Neural crest cell (in vitro differentiated cells): ENCODE measurements around the gene EFCAB9. TPM values are rescaled to one million over a fixed set of nuclear protein-coding genes. Genes with fewer than 3 reads are reported as not detected.

Experiments used
- DNase-seq: peaks from one replicate; pipeline ENCODE4 v3.0.0; 2021; ENCODE audit warnings: low read depth, mixed read lengths, low spot score
- H3K27ac Mint-ChIP-seq: one replicate; pipeline ENCODE4 v1.8.0; 2021; ENCODE audit warnings: mild to moderate bottlenecking, mixed read lengths; ENCODE audit not compliant: unreplicated experiment
- H3K27me3 Mint-ChIP-seq: 2 replicates; pipeline ENCODE4 v1.8.0; 2021; ENCODE audit warnings: low read depth, mild to moderate bottlenecking, mixed read lengths
- H3K36me3 Mint-ChIP-seq: 2 replicates; pipeline ENCODE4 v1.8.0; 2021; ENCODE audit warnings: low read depth, mild to moderate bottlenecking, mixed read lengths
- H3K4me1 Mint-ChIP-seq: 2 replicates; pipeline ENCODE4 v1.8.0; 2021; ENCODE audit warnings: mixed read lengths
- H3K4me3 Mint-ChIP-seq: one replicate; pipeline ENCODE4 v1.8.0; 2021; ENCODE audit warnings: mild to moderate bottlenecking, mixed read lengths
- H3K9me3 Mint-ChIP-seq: 2 replicates; pipeline ENCODE4 v1.8.0; 2021; ENCODE audit warnings: mixed read lengths
- CTCF ChIP-seq: fragments of 200-600 bp; sonication (generic); conservative IDR thresholded peaks from 2 replicates; pipeline ENCODE4 v1.5.0; 2021; ENCODE audit warnings: antibody characterized with exemption, mild to moderate bottlenecking
- total RNA-seq: library from RNA; stranded (reverse); gene quantifications from 2 replicates; pipeline ENCODE4 v1.2.1, GENCODE V29; 2021

Gene EFCAB9
- total RNA-seq, 1 donor from 2014 or later, result 0.37 TPM

DNA sequence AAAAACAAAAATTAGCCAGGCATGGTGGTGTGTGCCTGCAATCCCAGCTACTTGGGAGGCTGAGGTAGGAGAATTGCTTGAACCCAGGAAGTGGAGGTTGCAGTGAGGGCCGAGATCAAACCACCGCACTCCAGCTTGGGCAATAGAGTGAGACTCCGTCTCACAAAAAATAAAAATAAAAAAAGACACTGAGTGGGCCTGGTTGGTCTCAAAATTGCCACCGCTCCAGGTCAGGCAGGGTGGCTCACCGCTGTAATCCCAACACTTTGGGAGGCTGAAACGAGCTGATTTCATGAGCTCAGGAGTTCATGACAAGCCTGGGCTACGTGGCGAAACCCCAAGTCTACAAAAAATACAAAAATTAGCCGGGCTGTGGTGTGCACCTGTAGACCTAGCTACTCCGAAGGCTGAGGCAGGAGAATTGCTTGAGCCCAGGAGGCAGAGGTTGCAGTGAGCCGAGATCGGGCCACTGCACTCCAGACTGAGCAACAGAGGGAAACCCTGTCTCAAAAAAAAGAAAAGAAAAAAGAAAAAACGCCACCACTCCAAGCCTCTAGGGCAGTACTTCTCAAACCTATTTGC, 7.8 kb upstream of the EFCAB9 start:
- Mint-ChIP-seq H3K27me3 (peaks cover 9% of the 10 kb centered on the region), H3K27ac (peak overlapping the region; percentile 78), H3K36me3 (peaks cover under 1% of the 10 kb centered on the region), H3K4me1 (peaks cover 39% of the 10 kb centered on the region), H3K9me3 (no peaks in the 10 kb centered on the region), H3K4me3 (peak overlapping the region; percentile 94)
- no peak for DNase-seq
- TF ChIP-seq CTCF, result no peak

DNA sequence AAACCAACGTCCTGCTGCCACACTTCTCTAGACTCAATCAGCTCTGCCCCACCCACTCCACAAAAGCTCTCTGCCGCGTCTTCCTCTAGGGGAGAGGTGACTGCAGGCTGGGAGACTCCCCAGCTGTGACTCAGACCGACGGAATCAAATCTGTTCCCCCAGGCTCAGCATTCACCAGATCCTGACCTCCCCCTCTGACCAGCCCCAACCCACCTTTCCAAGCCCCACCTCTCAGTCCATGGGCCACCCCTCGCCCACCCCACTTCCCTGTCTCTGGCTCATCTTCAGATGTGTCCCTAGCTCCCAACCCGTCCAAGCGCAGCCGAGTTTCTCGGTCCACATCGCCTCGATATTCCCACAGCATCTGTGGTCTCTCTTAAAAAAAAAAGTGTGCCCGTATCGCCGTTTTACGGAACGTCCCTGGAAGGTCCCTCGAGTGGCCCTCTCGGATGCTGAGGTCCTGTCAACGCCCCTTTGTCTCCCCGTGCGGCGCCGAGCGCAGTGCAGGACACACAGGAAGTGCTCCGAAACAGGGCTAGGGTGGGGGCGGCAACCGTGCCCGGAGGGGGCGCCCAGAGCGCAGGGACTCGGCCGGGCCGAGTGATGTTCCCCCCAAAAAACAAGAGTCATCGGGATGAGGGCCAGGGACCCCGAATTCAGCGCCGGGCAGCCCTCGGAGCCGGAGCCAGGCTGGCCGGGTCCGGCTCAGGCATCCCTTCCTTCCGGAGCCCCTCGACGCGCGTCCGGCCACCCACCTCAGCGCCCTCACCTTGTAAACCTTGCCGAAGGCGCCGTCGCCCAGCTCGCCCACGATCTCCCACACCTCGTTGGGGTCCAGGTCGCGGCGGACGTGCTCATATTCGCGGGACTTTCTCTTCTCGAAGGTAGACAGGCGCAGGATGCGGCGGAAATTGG, 6.6 kb upstream of the EFCAB9 start:
- TF ChIP-seq CTCF, result no peak
- Mint-ChIP-seq H3K9me3 (no peaks in the 10 kb centered on the region), H3K4me1 (peaks cover 43% of the 10 kb centered on the region), H3K4me3 (peak overlapping the region; percentile 94), H3K27ac (peak overlapping the region; percentile 57), H3K27me3 (peaks cover 11% of the 10 kb centered on the region), H3K36me3 (no peaks in the 10 kb centered on the region)
- peak; percentile 34 for DNase-seq

DNA sequence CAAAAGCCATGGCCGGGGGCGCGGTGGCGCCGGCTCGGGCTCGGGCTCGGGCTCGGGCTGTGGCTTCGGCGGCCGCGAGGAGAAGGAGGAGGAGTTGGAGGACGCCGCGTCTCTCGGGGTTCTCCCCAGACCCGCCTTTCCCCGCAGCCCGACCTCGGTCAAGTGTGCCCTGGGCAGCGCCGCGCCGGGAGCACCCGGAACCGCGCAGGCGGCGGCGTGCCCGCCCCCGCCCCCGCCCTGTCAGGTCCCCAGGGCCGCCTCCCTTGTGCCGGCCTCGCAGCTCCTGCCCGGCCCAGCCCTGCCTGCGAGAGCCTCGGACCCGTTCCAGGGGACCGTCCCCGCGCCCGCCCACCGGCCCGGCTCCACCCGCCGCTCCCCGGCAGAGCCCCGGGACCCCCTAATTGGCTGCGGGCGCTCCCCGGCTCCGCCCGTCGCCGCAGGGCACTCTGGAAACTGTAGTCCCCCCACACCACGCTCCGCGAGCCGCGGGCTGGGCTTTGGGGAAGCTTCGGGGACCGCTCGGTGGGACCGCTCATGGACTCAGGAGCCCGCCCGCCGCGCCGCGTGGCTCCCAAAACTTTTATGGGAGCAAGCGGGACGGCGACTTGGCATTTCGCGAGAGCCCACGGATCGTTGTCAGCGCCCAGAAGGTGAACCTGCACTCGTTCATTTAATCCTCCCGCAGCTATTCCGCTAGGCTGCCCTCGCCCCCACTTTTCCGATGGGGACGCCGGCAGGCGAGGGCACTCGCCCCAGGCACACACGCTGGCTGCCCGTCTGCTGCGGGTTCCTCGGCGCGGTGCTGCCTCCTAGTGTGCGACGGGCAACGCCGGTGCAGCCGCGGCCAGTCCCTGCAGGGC, 5.7 kb upstream of the EFCAB9 start, which contains the start of gene STK10:
Gene STK10, minus strand, starts transcription at position 192 of the 860 bp plus-strand sequence. Its CDS starts 182 bp downstream, at position 10.
- no peaks in the 10 kb centered on the region for H3K36me3 Mint-ChIP-seq
- peak within 1 kb of the TSS; percentile 97 for H3K27ac Mint-ChIP-seq
- peak within 1 kb of the TSS; percentile 94 for H3K4me3 Mint-ChIP-seq
- H3K4me1 Mint-ChIP-seq, result peaks cover 43% of the 10 kb centered on the region
- peak; percentile 86 for TF ChIP-seq CTCF
- peak; percentile 89 for DNase-seq
- no peaks in the 10 kb centered on the region for H3K9me3 Mint-ChIP-seq
- H3K27me3 Mint-ChIP-seq, result peaks cover 11% of the 10 kb centered on the region

- Mint-ChIP-seq H3K27me3 (peaks cover 11% of the 10 kb centered on the region), H3K4me1 (peaks cover 48% of the 10 kb centered on the region), H3K9me3 (no peaks in the 10 kb centered on the region), H3K27ac (peak overlapping the region; percentile 78), H3K36me3 (no peaks in the 10 kb centered on the region), H3K4me3 (peak overlapping the region; percentile 89)
- peak; percentile 29 for DNase-seq
- peak; percentile 27 for TF ChIP-seq CTCF
These were observed 4.9 kb upstream of the EFCAB9 start for GRCh38 chr5:172188893-172189692.
